Measurements from ENCODE around the gene TOLLIP.

TOLLIP gene

DNA sequence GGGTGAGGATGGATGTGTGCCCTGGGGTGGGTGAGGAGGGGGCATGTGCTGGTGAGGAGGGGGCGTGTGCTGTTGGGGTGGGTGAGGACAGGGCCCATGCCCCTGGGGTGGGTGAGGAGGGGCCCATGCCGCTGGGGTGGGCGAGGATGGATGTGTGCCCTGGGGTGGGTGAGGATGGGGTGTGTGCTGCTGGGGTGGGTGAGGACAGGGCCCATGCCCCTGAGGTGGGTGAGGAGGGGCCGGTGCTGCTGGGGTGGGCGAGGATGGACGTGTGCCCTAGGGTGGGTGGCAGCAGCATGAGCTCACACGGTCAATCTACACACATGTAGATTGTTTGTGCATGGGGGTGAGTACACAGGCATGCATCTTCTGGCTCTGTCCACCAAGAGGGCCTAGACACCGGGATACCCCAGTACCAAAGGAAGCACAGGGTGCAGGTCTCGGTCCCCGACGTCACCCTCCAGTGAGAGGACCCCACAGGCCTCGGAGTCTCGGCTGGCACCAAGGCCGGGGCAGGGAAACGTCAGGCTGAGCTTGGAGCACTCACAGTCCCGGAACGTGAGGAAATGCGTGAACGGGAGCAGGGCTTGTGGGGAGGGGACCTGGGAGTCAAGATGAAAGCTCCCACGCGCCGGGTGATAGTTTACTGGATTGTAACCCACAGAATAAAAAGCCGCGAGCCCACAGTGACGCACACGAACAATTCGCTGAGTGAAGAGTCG is 37.4 kb upstream of the TOLLIP start:
- H3K4me2 ChIP-seq (ENCODE audit: low read length) = no peak overlapping the region
- no peaks in the 10 kb centered on the region for H3K9me3 ChIP-seq (ENCODE audit: control insufficient read depth, insufficient read depth, low read length)
- no peaks in the 10 kb centered on the region for H4K20me1 ChIP-seq (ENCODE audit: control insufficient read depth, insufficient read depth, low read depth, low read length)
- no peaks in the 10 kb centered on the region for H3K79me2 ChIP-seq (ENCODE audit: control insufficient read depth, low read length)
- TF ChIP-seq EZH2phosphoT487 (IDR thresholded peaks at IDR 0.05; ENCODE audit: borderline replicate concordance, low read length) (no peak), CTCF (IDR thresholded peaks at IDR 0.05; ENCODE audit: low read depth, low read length, poor library complexity, severe bottlenecking) (no peak)
- no peaks in the 10 kb centered on the region; the same call in 1 of the 2 replicates for H3F3A ChIP-seq (ENCODE audit: control insufficient read depth, insufficient read depth)
- no peak overlapping the region for H3K4me3 ChIP-seq (ENCODE audit: low read length)
- H3K27me3 ChIP-seq (ENCODE audit: control insufficient read depth, low read length) = no peaks in the 10 kb centered on the region
- no peaks in the 10 kb centered on the region for H3K36me3 ChIP-seq (ENCODE audit: control insufficient read depth, low read length)
- no peaks in the 10 kb centered on the region for H3K9me2 ChIP-seq (replicated peaks; ENCODE audit: control insufficient read depth, low read length)
- H3K27ac ChIP-seq (ENCODE audit: low read depth, low read length) = no peak overlapping the region
- no peaks in the 10 kb centered on the region for H3K4me1 ChIP-seq (ENCODE audit: control insufficient read depth, low read length)

- no peaks in the 10 kb centered on the region for H3K36me3 ChIP-seq (ENCODE audit: control insufficient read depth, low read length)
- H3K9me2 ChIP-seq (replicated peaks; ENCODE audit: control insufficient read depth, low read length) = no peaks in the 10 kb centered on the region
- no peaks in the 10 kb centered on the region for H4K20me1 ChIP-seq (ENCODE audit: control insufficient read depth, insufficient read depth, low read depth, low read length)
- no peaks in the 10 kb centered on the region for H3K9me3 ChIP-seq (ENCODE audit: control insufficient read depth, insufficient read depth, low read length)
- no peak overlapping the region for H3K27ac ChIP-seq (ENCODE audit: low read depth, low read length)
- H3K4me2 ChIP-seq (ENCODE audit: low read length) = no peak overlapping the region
- H3K27me3 ChIP-seq (ENCODE audit: control insufficient read depth, low read length) = no peaks in the 10 kb centered on the region
- no peak for TF ChIP-seq EZH2phosphoT487 (IDR thresholded peaks at IDR 0.05; ENCODE audit: borderline replicate concordance, low read length)
- no peak for TF ChIP-seq CTCF (IDR thresholded peaks at IDR 0.05; ENCODE audit: low read depth, low read length, poor library complexity, severe bottlenecking)
- H3K79me2 ChIP-seq (ENCODE audit: control insufficient read depth, low read length) = no peaks in the 10 kb centered on the region
- no peak overlapping the region for H3K4me3 ChIP-seq (ENCODE audit: low read length)
- no peaks in the 10 kb centered on the region for H3K4me1 ChIP-seq (ENCODE audit: control insufficient read depth, low read length)
- H3F3A ChIP-seq (ENCODE audit: control insufficient read depth, insufficient read depth) = no peaks in the 10 kb centered on the region; the same call in 1 of the 2 replicates
These were observed 36.5 kb upstream of the TOLLIP start for GRCh38 chr11:1345737-1346513.

DNA sequence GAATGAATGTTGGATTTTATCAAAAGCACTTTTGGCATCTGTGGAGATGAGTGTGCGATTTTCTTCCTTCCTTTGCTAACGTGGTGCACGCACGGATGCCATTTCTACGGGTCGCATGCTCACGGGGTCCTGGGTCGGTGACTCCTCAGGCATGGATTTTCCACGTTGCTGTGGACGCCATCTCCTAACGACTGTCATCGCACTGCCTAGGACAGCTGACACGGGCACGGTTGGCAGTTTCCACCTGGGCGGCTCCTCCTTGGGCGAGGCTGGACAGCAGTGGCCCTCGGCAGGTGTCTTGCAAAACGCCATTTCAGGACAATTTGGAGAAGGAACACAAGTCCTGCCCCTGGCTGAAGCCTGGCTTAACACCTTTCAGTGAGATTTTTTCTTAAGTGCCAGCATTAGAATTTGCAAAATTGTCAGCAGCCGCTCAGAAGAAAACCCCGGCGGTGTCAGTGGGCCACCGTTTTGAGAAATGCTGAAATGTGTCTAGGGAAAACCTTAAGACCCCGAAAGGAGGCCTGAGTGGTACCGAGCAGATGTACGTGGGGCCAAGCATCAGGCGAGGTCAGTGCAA is 34.7 kb upstream of the TOLLIP start:
- Histone ChIP-seq H3K4me3 (ENCODE audit: low read length) (no peak overlapping the region), H3K79me2 (ENCODE audit: control insufficient read depth, low read length) (no peaks in the 10 kb centered on the region), H3F3A (ENCODE audit: control insufficient read depth, insufficient read depth) (no peaks in the 10 kb centered on the region; the same call in 1 of the 2 replicates), H4K20me1 (ENCODE audit: control insufficient read depth, insufficient read depth, low read depth, low read length) (no peaks in the 10 kb centered on the region), H3K9me3 (ENCODE audit: control insufficient read depth, insufficient read depth, low read length) (no peaks in the 10 kb centered on the region), H3K4me1 (ENCODE audit: control insufficient read depth, low read length) (no peaks in the 10 kb centered on the region), H3K36me3 (ENCODE audit: control insufficient read depth, low read length) (no peaks in the 10 kb centered on the region), H3K27ac (ENCODE audit: low read depth, low read length) (no peak overlapping the region), H3K9me2 (replicated peaks; ENCODE audit: control insufficient read depth, low read length) (no peaks in the 10 kb centered on the region), H3K4me2 (ENCODE audit: low read length) (no peak overlapping the region), H3K27me3 (ENCODE audit: control insufficient read depth, low read length) (no peaks in the 10 kb centered on the region)
- no peak for TF ChIP-seq EZH2phosphoT487 (IDR thresholded peaks at IDR 0.05; ENCODE audit: borderline replicate concordance, low read length)
- no peak for TF ChIP-seq CTCF (IDR thresholded peaks at IDR 0.05; ENCODE audit: low read depth, low read length, poor library complexity, severe bottlenecking)

Data from DOHH2 (cell line).